ENCODE measurements around the gene INO80C.

The INO80C gene

DNA sequence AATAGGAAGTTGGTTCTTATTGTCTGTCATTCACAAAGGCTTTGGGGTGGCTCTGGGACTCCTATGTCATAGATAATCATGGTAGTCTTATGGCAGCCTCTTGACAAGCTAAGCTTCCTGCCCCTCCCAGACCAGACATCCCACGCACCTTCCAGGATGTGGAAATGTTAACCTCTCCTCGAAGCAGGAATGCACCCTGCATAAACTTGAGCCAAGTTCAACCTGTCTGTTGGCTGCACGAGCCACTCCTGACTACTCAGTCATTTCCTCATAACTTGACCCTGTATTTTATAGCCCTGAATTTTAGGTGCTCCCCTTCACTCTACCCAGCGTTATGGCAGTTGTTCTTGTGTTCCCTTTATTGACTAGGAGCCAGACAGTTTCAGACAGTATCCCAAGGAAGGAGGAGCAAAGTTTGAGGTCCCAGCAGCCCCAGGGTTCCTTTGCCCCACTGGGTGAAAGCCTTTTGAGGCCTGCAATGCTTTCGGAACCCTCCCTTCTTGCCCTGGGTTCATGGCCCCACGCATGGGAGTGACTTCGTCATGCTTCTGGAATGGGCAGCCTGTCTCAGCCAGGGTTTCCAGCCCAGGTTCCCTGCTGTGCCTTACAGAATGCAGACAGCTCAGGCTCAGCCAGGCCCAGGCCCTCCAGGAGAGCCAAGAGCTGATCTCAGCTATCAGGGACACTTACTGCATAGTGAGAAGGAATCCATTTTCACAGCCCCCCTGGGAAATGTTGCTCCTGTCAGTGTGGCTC is 15.6 kb upstream of the INO80C start:
- no peak for DNase-seq (ENCODE audit: low read depth in 3 of 3)

- no peak for DNase-seq (ENCODE audit: low read depth in 3 of 3)
Measured at GRCh38 chr18:35512761-35513160, 15.0 kb upstream of the INO80C start.

- no peak for DNase-seq (ENCODE audit: low read depth in 3 of 3)
Measured at GRCh38 chr18:35511833-35512232, 14.1 kb upstream of the INO80C start.

DNA sequence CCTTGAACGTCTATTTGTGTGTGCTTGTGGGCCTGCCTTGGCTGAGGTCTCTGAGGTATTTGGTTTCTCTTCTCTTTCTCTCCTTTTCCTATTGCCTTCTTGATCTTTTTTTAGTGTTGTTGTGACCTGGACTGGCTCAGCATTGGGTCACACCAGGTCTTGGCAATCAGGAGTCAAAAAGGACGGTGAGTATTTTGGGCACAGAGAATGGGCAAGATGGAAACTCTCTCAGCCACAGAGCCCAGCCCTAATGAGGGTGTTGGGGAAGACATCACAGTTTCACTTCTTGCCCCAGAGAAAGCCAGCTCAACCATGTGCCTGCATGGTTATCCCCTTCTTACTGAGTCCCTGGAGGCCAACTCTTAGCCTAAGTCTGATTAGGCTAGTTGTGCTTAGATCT is 13.7 kb upstream of the INO80C start:
- DNase-seq (ENCODE audit: low read depth in 3 of 3): no peak

DNA sequence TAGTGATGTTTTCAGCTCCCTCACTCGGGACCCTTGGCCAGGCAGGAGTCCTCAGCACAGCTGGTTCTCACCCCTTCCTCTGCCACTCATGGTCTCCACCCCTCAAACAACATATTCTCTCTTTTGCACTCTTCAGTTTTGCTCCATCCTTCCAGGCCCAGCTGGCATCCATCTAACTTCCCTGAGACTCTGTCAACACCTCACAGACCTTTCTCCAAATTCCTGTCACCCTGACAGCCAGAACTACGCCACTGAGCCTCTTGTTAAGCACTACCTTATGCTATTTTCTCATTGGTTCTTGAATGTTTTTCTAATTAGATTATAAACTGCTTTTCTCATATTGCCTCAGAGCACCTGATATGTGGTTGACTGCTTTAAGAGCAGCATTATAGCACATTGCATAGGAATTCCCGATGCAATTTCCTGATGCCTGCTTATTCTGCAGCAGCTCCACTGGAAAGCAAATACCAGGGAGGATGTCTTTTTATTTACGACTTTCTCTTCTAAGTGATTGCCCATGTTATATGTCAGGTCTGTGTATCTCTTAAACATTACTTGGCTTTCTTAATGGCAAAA is 12.4 kb upstream of the INO80C start:
- no peak for DNase-seq (ENCODE audit: low read depth in 3 of 3)

- DNase-seq (ENCODE audit: low read depth in 3 of 3): no peak
Measured at GRCh38 chr18:35508746-35509338, 11.1 kb upstream of the INO80C start.

DNA sequence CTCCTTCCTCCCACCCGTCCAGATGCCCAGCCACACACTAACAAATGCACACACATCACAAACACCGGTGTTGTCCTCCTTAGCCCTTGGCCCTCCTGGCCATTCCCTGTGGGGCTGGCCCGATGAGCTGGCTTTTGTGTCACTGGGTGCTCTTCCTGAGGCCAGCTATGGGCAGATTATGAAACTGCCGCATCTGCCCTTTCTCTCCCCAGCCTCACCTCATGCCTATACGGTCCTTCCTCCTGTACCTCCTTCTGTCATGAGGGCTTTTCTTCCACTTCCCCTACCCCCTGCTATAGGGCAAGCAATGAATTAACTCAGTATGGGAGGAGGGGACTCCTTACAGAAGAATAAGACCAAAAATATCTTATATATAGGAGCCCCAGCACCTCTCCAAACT is 10.3 kb upstream of the INO80C start:
- no peak for DNase-seq (ENCODE audit: low read depth in 3 of 3)

DNA sequence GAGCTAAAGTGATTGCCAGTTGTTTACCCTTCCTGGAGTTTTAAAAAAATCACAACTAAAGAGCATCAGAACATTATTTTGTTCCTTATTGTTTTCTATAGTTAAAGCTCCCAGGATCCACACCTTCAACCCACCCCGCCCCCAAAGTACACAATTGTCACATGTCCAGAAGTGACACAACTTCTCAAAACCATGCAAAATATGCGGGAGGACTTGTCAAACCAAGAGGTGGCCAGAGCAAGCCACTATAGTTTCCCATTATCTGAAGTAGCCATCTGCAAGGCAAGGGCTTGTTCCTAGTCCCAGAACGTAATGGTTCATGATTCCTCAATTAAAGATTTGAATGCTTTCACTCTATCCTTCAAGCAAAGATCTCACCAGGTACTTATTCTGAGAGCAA is 9.9 kb upstream of the INO80C start:
- DNase-seq (ENCODE audit: low read depth in 3 of 3): no peak

GRCh38 chr18:35507192-35507591 is 9.4 kb upstream of the INO80C start:
- no peak for DNase-seq (ENCODE audit: low read depth in 3 of 3)

DNA sequence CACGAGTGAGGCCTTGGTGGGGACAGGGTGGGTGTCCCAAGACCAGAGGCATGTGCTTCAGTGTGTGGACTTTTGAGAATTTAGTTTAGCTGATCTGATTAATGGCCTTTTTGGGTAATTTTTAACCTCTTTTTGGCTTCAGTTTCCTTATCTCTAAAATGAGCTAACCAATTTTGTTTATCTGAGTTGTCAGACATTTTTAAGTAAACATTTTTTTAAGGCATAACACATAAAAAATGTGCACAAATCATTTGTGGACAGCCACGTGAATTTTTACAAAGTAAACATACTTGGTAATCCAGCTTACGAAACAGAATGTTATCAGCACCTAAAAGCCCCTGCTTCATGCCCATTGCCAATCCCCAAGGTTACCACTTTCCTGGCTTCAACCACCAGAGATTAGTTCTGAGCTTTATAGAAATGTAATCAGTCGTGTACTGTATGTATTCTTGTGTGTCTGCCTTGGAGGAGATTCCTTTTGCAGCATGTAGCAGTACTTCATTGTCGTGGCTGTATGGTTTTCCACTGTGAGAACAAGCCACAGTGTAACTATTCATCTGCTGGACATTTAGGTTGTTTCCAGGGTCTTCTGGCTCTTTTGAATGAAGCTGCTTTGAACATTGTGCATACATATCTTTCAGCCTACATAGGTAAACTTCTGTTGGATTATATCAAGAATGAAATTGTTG is 8.4 kb upstream of the INO80C start:
- no peak for DNase-seq (ENCODE audit: low read depth in 3 of 3)

- no peak for DNase-seq (ENCODE audit: low read depth in 3 of 3)
Measured at GRCh38 chr18:35504996-35505395, 7.2 kb upstream of the INO80C start.

DNA sequence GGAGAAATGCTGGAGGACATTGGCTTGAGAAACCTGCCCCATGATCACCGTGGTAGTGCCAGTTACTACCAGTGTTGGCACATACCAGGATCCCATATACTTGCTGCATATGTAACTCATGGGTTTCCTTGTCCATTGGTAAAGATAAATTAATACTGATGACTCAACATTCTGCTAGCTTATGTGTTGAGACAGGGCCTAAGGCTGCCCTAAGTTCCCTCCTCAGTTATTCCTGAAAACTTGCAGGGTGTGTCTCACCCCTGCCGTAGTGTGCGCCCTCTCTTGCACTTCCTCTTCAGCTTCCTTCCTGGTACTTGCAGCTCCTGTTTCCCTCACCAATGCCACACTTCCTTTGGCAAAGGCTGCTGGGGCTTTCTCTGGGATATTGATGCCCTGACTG is 4.3 kb upstream of the INO80C start:
- no peak for DNase-seq (ENCODE audit: low read depth in 3 of 3)

GRCh38 chr18:35501369-35501768 is 3.6 kb upstream of the INO80C start:
- no peak for DNase-seq (ENCODE audit: low read depth in 3 of 3)

GRCh38 chr18:35500113-35500512 is 2.4 kb upstream of the INO80C start:
- DNase-seq (ENCODE audit: low read depth in 3 of 3): no peak

GRCh38 chr18:35497027-35497369 is 762 bp downstream of the INO80C start:
- DNase-seq (ENCODE audit: low read depth in 3 of 3): no peak

- no peak for DNase-seq (ENCODE audit: low read depth in 3 of 3)
Measured at GRCh38 chr18:35495536-35496314, 2.0 kb downstream of the INO80C start.

DNA sequence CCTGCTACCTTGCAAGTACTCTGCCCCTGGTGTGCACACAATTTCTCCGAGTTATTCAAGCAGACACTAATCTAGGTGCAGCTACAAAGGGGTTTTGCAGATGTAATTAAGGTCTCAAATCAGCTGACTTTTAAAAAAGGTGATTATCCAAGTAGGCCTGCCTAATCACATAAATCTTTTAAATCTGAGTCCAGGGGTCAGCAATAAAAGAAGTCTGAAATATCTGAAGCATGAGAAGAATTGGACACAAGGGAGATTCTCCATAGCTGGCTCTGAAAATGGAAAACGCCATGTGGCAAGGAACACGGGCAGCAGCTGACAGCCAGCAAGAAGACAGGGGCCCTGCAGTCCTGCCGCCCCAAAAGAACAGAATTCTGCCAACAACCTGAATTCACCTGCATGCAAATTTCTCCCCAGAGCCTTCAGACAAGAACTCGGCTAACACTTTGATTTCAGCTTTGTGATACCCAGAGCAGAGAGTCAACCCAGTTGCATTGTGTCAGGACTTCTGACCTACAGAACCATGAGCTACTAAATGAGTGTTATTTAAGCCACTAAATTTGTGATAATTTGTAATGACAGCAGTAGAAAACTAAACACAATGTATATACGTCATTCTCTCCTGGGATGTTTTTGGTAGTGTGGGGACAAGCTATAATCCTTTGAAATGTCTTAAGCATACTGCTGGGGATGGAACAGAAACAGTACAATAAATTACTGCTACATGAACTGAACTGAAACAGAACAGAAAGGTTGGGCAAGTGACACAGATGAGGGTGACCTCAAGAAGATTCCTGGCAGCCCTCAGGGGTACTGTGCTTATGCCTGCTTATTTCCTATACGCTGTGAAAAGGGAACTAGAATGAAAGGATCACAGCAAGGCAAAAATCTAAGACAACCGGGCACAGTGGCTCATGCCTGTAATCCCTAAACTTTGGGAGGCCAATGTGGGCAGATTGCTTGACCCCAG is 3.2 kb downstream of the INO80C start:
- no peak for DNase-seq (ENCODE audit: low read depth in 3 of 3)

DNA sequence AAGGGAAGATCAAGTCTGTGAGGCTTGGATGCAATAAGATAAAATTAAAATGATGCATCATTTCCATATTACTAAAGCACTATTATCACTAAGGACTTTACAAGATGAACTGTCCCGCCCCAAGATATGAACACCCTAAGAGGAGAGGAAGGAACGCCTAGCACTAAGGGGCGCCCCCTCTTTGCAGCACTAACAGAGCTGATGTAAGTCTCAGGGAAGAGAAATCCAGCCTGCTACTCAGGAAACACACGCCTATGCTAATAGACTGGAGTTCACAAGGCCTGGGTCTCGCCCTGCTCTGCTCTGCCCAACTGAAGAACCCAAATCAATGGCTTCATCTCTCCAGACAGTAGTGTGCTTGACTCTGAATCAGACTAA is 6.1 kb downstream of the INO80C start:
- no peak for DNase-seq (ENCODE audit: low read depth in 3 of 3)

DNA sequence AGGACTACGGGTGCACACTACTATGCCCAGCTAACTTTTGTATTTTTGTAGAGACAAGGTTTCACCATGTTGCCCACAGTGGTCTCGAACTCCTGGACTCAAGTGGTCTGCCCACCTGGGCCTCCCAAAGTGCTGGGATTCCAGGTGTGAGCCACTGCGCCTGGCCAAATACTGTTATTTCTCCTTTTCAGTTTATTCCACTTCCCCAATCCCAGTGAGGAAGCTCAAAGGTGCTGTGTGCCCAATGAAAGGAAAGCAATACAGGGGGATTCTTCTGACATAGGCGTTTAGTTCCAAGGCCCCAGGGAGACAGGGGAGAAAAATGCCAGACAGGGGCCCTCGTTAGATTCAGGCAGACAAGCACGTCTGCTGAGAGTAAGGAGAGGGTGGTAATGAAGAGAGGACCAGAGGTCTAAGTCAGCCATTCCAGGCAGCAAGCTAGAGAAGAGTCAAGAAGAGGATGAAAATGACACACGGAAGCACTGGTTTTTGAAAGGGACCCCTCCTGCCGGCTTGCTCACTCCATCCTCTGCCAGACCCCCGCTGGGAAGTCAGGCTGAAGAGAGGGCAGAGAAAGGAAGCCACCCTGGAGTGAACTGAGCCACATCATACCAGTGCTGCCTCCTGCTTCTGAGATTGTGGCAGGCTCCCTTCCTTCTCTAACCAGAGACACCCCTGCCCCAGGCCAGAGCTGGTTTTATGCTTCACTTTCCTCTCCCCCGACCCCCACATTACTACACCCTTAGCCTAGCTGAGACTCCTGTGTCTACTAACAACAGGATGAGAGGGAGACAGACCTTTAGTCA is 6.7 kb downstream of the INO80C start:
- DNase-seq (ENCODE audit: low read depth in 3 of 3): no peak

DNA sequence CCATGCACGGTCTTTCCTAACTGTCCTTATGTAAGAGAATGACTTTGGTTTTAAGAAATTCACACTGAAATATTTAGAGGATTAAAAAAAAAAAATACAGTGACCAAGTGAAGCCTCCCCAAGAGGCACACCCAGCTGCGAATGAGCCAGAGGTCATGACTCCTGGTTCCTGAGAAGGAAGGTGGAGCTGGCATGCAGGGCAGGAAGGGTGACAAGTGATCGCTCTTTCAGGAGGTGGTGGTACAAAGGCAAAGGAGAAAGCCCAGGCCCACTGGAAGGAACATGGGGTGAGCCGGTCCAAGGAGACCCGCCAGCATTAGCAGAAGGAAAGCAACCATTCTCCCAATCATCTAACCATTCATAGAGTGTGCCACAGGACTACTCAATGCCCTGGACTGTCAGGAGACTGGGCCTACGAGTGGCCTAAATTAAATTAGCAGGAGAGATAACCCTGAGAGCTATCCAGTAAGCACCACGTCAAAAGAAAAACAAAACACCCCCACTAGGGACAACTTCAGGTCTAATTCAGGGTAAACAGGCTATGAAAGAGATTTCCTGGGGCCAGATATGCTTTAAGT is 7.8 kb downstream of the INO80C start:
- no peak for DNase-seq (ENCODE audit: low read depth in 3 of 3)

Data from stimulated activated CD4-positive, alpha-beta T cell treated with anti-CD3 and anti-CD28 coated beads, TNF-alpha, amount 100 ng/mL, for 24 hours (primary cell).